ENCODE data around the gene GXYLT1. TPM values are rescaled to one million over a fixed set of nuclear protein-coding genes. Genes with fewer than 3 reads are reported as not detected.

GXYLT1 gene
- total RNA-seq, 1 donor from 2014 or later, result 6.5 TPM

GRCh38 chr12:42145552-42146215 lies 1.0 kb upstream of the GXYLT1 start:
- no peak for DNase-seq (ENCODE audit: low spot score)
- intact Hi-C loops (cut with DNase I), result loop anchor here (2.0 to 10.0 kb wide), 3 partner anchors 91 to 419 kb away; no protein-coding TSS in a partner anchor

DNA sequence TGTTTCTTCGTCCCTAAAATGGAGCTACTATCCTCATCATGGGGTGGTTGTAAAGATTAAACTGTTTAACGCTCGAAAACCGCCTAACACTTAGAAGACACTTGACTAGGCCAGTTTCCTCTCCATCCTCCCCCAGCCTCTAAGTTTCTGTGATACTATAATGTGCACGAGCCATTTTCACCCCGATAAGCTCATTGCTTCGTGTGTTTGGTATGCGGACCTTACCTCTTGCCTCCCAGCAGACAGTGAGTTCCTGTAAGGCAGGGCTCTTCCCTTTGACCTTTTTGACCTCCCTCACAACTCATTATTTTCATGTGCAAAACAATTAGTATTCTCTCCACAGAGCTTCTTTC lies 499 bp upstream of the GXYLT1 start:
- intact Hi-C loops (cut with DNase I), result loop anchor here (2.0 to 10.0 kb wide), 3 partner anchors 92 to 420 kb away; no protein-coding TSS in a partner anchor
- DNase-seq (ENCODE audit: low spot score), result no peak

DNA sequence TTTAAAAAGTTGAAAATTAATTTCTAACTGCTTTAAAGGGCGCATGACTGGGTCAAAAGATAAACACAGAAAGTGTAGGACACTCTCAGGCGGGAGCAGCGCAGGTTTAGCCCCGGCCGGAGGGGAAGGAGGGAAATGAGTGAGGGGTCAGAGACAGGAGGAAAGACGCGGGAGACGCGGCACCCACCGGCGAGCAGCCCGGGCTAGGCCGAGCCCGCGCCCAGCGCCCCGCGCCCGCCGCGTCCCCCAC lies 591 bp downstream of the GXYLT1 start:
- intact Hi-C loops (cut with DNase I), result loop anchor here (2.0 to 10.0 kb wide), 4 partner anchors 93 to 421 kb away; partner anchors contain the start of genes PPHLN1 and ZCRB1
- DNase-seq (ENCODE audit: low spot score), result no peak

DNA sequence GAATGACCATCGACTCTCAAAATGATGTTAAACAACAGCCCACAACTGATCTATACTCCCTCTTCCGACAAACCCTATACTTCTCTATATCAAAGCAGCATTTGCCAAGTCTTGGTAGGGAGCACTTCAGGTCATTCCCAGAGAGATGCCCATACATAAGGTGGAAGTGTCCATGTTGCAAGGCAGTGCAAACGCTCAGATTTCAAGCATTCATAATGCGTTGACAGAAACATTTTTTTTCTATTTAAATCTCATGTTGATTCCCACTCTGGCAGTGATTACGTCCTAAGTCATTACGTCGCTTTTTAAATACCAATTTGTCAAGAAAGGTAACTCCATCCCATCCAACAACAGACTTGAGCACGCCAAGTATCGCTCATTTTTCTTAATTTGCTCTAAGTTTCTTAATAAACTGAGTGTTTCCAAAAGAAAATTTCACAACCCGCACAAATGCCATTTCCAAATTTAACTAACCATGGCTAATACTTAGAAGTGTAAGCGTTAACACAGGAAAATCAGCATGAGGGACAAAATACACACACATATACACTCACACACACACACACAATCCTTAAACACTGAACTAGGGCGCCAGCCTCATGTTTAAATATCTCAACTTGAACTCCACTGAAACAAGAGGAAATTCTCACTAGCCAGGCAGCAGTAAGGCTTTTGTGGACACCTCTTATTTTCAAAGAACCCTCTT lies 1.1 kb downstream of the GXYLT1 start:
- no peak for DNase-seq (ENCODE audit: low spot score)
- intact Hi-C loops (cut with DNase I), result loop anchor here (2.0 to 10.0 kb wide), 4 partner anchors 93 to 421 kb away; partner anchors contain the start of genes PPHLN1 and ZCRB1

GRCh38 chr12:42141981-42142606 lies 2.6 kb downstream of the GXYLT1 start:
- intact Hi-C loops (cut with DNase I), result loop anchor here (5.0 to 10.0 kb wide), 3 partner anchors 185 to 423 kb away; partner anchors contain the start of genes PPHLN1 and ZCRB1
- no peak for DNase-seq (ENCODE audit: low spot score)

GRCh38 chr12:42140901-42141300 lies 3.8 kb downstream of the GXYLT1 start:
- DNase-seq (ENCODE audit: low spot score), result no peak
- intact Hi-C loops (cut with DNase I), result loop anchor here (5.0 to 10.0 kb wide), 3 partner anchors 186 to 424 kb away; partner anchors contain the start of genes PPHLN1 and ZCRB1

- no peak for DNase-seq (ENCODE audit: low spot score)
- intact Hi-C loops (cut with DNase I), result loop anchor here (10.0 kb wide), 1 partner anchor 1199 kb away; no protein-coding TSS in a partner anchor
Measured at GRCh38 chr12:42135259-42135814, 9.3 kb downstream of the GXYLT1 start.

DNA sequence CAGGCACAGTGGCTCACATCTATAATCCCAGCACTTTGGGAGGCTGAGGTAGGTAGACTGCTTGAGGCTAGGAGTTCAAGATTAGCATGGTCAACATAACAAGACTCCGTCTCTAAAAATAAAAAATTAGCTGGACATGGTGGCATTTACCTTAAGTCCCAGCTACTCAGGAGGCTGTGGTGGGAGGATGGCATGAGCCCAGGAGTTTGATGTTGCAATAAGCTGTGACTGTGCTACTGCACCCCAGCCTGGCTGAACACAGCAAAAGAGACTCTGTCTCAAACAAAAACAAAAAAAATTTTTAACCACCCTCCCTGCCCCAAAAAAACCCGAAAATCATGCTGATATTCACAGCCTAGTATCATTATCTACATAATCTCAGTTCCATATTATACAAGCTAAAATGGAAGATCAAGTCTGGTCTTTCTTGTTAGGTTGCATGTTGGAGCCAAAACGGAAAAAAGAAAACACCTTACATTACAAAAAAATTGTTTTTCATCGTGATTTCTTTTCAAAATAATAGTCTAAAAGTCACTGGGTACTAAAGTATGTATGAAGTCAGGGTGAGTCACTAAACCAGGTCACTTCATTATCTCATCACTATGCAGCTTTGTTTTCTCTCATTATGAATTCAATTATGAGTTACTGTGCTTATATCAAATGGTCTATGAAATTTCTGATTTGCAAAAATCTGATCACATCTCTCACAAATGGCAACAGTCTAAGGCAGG lies 13.8 kb downstream of the GXYLT1 start:
- no peak for DNase-seq (ENCODE audit: low spot score)
- intact Hi-C loops (cut with DNase I), result loop anchor here (10.0 kb wide), 1 partner anchor 1204 kb away; no protein-coding TSS in a partner anchor

DNA sequence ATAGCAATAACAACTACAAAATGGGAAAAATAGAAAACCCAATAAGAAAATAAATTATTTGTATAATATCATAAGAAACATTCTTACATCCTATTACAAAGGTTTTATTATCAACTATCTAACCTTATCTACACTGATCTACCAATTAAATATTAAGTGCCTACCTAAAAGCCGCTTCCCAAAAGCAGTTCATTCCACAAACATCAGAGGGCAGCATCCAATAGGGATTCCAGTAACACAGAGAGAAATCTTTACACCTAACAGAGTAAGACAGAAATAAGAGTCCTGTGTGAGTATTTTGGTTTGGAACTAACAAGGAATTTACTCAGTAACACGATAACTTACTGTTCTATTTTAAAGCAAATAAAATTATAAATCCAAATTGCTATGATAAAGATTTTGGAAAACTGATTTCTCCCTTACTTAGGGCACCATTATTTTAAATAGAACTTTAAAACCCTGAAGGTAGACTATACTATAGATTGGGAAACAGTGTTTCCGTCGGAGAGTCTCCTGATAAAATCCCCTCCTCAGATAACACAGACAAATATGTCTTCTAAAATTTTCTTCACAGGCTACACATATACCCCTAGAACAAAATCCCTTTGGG lies 15.0 kb downstream of the GXYLT1 start:
- intact Hi-C loops (cut with DNase I), result loop anchor here (2.0 to 10.0 kb wide), 2 partner anchors 203 to 1205 kb away; no protein-coding TSS in a partner anchor
- DNase-seq (ENCODE audit: low spot score), result no peak

DNA sequence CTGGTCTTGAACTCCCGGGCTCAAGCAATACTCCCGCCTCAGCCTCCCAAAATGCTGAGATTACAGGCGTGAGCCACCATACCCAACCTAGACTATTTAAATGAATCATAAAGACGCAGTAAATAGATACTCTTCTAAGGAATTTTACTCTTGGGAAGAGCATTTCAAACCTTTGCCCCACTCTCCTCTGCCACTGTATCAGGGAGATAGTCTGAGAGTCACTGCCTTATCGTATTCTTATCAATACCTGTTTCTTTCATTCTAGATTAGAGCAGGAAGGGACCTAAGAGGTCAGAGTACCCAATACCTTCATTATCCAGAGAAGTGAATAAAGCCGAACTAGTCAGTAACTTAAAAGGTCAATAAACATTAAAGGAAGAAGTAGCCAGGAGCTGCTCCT lies 15.8 kb downstream of the GXYLT1 start:
- no peak for DNase-seq (ENCODE audit: low spot score)
- intact Hi-C loops (cut with DNase I), result loop anchor here (2.0 kb wide), 1 partner anchor 204 kb away; no protein-coding TSS in a partner anchor

DNA sequence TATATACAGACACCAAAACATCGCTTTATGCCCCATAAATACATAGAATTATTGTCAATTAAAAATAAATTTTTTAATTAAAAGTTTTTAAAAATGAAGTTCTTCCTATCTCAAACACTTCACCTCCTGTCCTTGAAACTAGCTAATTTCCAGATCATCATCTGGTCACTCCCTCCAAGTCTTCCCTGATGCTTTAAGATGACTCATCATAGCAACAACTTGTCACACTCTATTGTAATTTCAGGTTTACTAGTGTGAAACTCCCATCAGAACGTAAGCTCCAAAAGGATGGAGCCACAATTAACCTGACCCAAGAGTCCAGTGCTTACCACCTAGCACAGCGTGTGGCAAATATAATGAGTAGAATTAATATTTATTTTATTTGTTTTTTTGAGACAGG lies 16.3 kb downstream of the GXYLT1 start:
- no peak for DNase-seq (ENCODE audit: low spot score)
- intact Hi-C loops (cut with DNase I), result loop anchor here (2.0 kb wide), 1 partner anchor 204 kb away; no protein-coding TSS in a partner anchor

GRCh38 chr12:42126963-42127362 lies 17.7 kb downstream of the GXYLT1 start:
- no peak for DNase-seq (ENCODE audit: low spot score)
- intact Hi-C loops (cut with DNase I), result no loop called here

GRCh38 chr12:42125388-42125767 lies 19.3 kb downstream of the GXYLT1 start:
- intact Hi-C loops (cut with DNase I), result no loop called here
- DNase-seq (ENCODE audit: low spot score), result no peak

- DNase-seq (ENCODE audit: low spot score), result no peak
- intact Hi-C loops (cut with DNase I), result no loop called here
Measured at GRCh38 chr12:42124764-42125387, 19.8 kb downstream of the GXYLT1 start.

DNA sequence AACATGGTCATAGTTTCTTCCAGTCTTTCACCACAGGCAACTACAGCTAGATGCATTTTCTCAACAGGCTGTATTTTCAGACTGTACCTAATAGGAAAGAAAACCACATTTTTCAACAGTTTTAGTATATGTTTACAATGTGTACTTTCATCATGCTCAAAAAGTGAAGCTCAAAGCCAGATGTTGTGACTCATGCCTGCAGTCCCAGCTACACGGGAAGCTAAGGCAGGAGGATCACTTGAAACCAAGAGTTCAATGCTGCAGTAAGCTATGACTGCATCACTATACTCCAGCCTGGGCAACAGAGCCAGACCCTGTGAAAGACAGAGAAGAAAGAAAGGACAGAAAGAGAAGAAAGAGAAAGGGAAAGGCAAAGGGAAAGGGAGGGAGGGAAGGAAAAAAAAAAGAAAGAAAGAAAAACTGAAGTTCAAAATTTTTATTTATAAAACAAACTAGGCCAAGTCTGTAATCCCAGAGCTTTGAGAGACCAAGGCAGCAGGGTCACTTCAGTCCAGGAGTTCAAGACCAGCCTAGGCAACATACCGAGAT lies 25.5 kb downstream of the GXYLT1 start:
- intact Hi-C loops (cut with DNase I), result no loop called here
- no peak for DNase-seq (ENCODE audit: low spot score)

DNA sequence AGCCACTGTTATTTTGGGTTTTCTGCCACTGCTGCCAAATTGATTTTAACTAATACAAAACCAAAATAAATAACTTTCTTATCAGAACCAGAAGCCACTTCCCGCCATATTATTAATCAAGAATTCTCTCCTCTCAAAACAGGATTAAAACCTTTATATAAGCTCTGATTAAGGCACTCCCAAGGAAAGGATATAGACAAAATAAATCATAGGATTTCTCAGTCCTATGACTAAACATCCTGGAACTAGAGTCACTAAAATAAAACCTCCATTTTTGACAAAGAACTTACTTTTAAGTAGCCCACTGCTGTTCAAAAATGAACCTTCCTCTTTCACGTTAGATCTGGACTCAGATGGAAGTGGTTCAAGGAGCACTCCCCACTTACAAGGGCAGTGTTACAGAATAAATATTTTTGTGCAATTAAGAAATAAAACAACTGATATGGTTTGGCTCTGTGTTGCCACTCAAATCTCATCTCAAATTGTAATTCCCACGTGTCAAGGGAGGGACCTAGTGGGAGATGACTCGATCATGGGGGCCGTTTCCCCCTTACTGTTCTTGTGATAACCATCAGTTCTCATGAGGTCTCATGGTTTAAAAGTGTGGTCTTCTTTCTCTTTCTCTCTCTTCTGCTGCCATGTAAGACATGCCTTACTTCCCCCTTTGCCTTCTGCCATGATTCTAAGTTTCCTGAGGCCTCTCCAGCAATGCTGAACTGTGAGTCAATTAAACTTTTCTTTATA lies 26.4 kb downstream of the GXYLT1 start:
- DNase-seq (ENCODE audit: low spot score), result no peak
- intact Hi-C loops (cut with DNase I), result no loop called here

DNA sequence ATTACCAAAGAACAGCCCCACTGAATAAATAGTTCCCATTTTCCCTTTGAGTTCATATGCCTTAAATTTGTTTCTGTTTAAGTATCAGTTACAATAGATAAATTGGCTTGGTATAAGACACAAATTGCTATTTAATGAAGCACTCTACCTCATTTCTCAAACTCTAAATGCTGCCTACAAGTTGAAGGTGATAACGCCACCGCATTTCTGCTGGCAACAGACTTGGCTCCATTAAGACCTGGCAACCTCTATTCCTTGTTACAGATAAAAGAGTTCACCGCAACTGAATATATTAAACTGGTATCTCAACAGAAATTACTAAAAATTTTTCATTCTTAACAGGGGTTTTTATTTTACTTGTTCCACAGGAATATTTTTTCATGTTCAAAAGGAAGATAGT lies 35.6 kb downstream of the GXYLT1 start:
- intact Hi-C loops (cut with DNase I), result loop anchor here (5.0 kb wide), 1 partner anchor 832 kb away; no protein-coding TSS in a partner anchor
- no peak for DNase-seq (ENCODE audit: low spot score)

Measured in cardiac septum (tissue), 1 donor.